ENCODE results near the gene FMNL2.
"Not testable (repeated sequence)": the region's sequence is repeated elsewhere in the genome, so short reads cannot be mapped to it uniquely, and the experiment has no call there.

The FMNL2 gene

DNA sequence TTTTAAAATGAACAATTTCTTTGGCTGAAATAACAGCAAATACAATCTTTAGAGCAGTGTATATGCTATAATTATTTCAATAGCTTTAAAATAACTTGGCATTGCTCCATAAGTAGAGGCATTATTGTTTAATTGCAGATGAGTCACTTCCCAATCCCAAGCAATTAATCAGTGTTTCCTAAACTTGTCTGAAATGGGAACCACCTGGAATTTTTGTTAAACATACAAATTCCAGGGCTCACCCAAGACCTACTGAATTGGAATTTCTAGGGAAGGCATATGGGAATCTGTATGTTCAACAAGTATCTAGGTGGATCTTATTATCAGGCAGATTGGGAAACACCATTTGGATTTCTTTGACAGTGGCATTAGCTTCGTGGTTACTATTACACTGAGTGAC, 27.1 kb upstream of the FMNL2 start:
- TF ChIP-seq TARDBP (IDR thresholded peaks at IDR 0.05), result no peak
- TF ChIP-seq L3MBTL2 (conservative IDR thresholded peaks at IDR 0.05), result no peak
- TF ChIP-seq HDGF (IDR thresholded peaks at IDR 0.05; ENCODE audit: borderline replicate concordance), result no peak
- TF ChIP-seq, protein P1, sequence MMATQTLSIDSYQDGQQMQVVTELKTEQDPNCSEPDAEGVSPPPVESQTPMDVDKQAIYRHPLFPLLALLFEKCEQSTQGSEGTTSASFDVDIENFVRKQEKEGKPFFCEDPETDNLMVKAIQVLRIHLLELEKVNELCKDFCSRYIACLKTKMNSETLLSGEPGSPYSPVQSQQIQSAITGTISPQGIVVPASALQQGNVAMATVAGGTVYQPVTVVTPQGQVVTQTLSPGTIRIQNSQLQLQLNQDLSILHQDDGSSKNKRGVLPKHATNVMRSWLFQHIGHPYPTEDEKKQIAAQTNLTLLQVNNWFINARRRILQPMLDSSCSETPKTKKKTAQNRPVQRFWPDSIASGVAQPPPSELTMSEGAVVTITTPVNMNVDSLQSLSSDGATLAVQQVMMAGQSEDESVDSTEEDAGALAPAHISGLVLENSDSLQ (IDR thresholded peaks at IDR 0.05), result no peak
- TF ChIP-seq FOXA1 (IDR thresholded peaks at IDR 0.05), result no peak
- ChIA-PET CTCF (no interaction called here), POLR2A (no interaction called here)
- no peak for DNase-seq (ENCODE audit: extremely low spot score)

DNA sequence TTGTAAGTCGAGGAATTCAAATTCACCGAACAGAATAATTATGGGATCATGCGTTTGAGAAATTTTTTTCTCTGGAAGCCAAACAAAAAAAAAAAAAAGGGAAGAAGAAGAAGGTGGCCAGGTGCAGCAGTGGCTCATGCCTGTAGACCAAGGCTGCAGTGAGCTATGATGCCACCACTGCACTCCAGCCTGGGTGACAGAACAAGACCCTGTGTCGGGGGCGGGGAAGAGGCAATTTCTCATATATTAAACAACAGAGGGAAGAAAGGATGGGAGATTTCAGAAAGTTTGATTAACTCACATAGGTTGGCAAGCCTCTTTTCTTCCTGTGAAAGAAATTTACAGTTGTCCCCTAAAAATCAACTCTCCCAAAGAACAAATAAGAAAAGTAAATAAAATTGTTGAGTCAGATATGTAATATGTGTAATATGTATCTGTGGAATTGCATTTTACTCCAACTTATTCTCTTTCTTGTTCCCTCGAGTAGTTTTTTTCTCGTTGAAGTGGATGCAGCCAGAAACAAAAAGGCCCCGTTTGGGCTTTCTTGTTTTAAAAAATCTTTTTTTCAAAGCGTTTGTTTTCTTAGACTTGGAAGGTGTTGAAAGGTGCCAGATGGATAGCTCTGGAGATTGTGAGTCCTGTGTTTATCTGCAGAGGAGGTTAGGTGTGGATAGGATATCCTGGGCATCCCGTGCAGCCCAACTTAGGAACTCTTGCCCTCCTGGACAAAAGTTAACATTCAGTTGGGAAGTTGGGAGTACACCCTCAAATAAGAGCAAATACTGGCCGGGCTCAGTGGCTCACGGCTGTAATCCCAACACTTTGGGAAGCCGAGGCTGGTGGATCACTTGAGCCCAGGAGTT, 25.4 kb upstream of the FMNL2 start:
- CTCF ChIA-PET, result no interaction called here
- TF ChIP-seq SUZ12 (IDR thresholded peaks at IDR 0.05), result no peak
- no peak for TF ChIP-seq BHLHE40 (IDR thresholded peaks at IDR 0.05; ENCODE audit: borderline replicate concordance)
- no peak for TF ChIP-seq ELF4 (IDR thresholded peaks at IDR 0.05)
- no peak for TF ChIP-seq L3MBTL2 (conservative IDR thresholded peaks at IDR 0.05)
- TF ChIP-seq, protein P1 (IDR thresholded peaks at IDR 0.05), result no peak
- TF ChIP-seq FOXA1 (IDR thresholded peaks at IDR 0.05), result no peak
- no peak for TF ChIP-seq HDGF (IDR thresholded peaks at IDR 0.05; ENCODE audit: borderline replicate concordance)
- no peak for TF ChIP-seq FOXK2 (IDR thresholded peaks at IDR 0.05)
- no peak for TF ChIP-seq ZNF384 (IDR thresholded peaks at IDR 0.05)
- TF ChIP-seq CTBP1 (IDR thresholded peaks at IDR 0.05; ENCODE audit: borderline replicate concordance), result no peak
- no peak for TF ChIP-seq SP1 (IDR thresholded peaks at IDR 0.05)
- no peak for TF ChIP-seq TARDBP (IDR thresholded peaks at IDR 0.05)
- no peak for TF ChIP-seq NFRKB (IDR thresholded peaks at IDR 0.05)
- no peak for TF ChIP-seq ARNT (IDR thresholded peaks at IDR 0.05)
- no peak for TF ChIP-seq FOXM1 (IDR thresholded peaks at IDR 0.05; ENCODE audit: borderline replicate concordance)
- TF ChIP-seq LEF1 (IDR thresholded peaks at IDR 0.05; ENCODE audit: borderline replicate concordance), result no peak
- POLR2A ChIA-PET, result interaction anchor here (0.6 kb wide), 1 partner anchor 577 kb away, joined by 3 read pairs; no protein-coding TSS in a partner anchor

GRCh38 chr2:152319822-152320570, 15.0 kb upstream of the FMNL2 start:
- ChIA-PET CTCF (no interaction called here), POLR2A (no interaction called here)
- DNase-seq (ENCODE audit: extremely low spot score), result no peak
- TF ChIP-seq SUZ12 (IDR thresholded peaks at IDR 0.05), result no peak

More for the DNA sequence above, 25.4 kb upstream of the FMNL2 start:
- DNase-seq (ENCODE audit: extremely low spot score), result no peak

DNA sequence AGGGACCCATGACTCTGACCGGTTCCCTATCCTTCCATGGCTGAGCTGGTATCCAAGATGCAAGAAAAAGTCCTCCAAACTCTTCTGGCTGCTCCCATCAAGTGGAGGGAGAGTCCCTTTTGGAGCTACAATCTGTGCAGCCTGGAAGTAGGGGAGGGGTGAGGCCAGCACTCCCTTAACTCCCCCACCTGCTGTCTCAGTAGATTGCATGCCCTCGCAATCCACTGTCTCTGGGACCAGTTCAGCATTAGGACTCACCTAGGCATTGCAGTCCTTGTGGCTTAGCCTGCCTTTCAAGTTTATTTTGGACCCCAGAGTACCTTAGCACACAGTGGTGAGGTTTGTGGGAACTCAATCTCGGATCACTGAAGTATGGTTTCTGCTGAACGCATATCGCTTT, 14.2 kb upstream of the FMNL2 start:
- DNase-seq (ENCODE audit: extremely low spot score), result no peak
- TF ChIP-seq FOXA1 (IDR thresholded peaks at IDR 0.05), result no peak
- TF ChIP-seq HDGF (IDR thresholded peaks at IDR 0.05; ENCODE audit: borderline replicate concordance), result no peak
- no peak for TF ChIP-seq SP1 (IDR thresholded peaks at IDR 0.05)
- TF ChIP-seq, protein P1 (IDR thresholded peaks at IDR 0.05), result no peak
- no peak for TF ChIP-seq FOXK2 (IDR thresholded peaks at IDR 0.05)
- TF ChIP-seq BHLHE40 (IDR thresholded peaks at IDR 0.05; ENCODE audit: borderline replicate concordance), result no peak
- TF ChIP-seq LEF1 (IDR thresholded peaks at IDR 0.05; ENCODE audit: borderline replicate concordance), result no peak
- ChIA-PET CTCF (no interaction called here), POLR2A (no interaction called here)

- ChIA-PET POLR2A (no interaction called here), CTCF (no interaction called here)
- no peak for TF ChIP-seq ELF4 (IDR thresholded peaks at IDR 0.05)
- TF ChIP-seq CTBP1 (IDR thresholded peaks at IDR 0.05; ENCODE audit: borderline replicate concordance), result no peak
- TF ChIP-seq FOXM1 (IDR thresholded peaks at IDR 0.05; ENCODE audit: borderline replicate concordance), result no peak
- TF ChIP-seq, protein P1 (IDR thresholded peaks at IDR 0.05), result no peak
- no peak for TF ChIP-seq SUZ12 (IDR thresholded peaks at IDR 0.05)
- no peak for TF ChIP-seq LEF1 (IDR thresholded peaks at IDR 0.05; ENCODE audit: borderline replicate concordance)
- no peak for TF ChIP-seq ZNF384 (IDR thresholded peaks at IDR 0.05)
- TF ChIP-seq HDGF (IDR thresholded peaks at IDR 0.05; ENCODE audit: borderline replicate concordance), result no peak
- TF ChIP-seq TARDBP (IDR thresholded peaks at IDR 0.05), result no peak
- no peak for TF ChIP-seq BHLHE40 (IDR thresholded peaks at IDR 0.05; ENCODE audit: borderline replicate concordance)
- TF ChIP-seq SP1 (IDR thresholded peaks at IDR 0.05), result no peak
- no peak for TF ChIP-seq ARNT (IDR thresholded peaks at IDR 0.05)
- DNase-seq (ENCODE audit: extremely low spot score), result no peak
These were observed 12.8 kb upstream of the FMNL2 start for GRCh38 chr2:152322222-152322621.

DNA sequence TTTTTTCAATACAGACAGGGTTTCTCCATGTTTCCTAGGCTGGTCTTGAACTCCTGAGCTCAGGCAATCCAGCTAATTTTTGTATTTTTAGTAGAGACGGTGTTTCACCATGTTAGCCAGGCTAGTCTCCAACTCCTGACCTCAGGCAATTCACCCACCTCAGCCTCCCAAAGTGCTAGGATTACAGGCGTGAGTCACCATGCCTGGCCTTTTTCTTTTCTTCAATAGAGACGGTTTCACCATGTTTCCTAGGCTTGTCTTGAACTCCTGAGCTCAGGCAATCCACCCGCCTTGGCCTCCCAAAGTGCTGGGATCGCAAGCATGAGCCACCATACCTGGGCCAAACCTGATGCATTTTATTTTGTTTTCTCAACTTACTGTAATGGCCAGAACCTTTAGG, 9.8 kb upstream of the FMNL2 start:
- DNase-seq (ENCODE audit: extremely low spot score); CTCF ChIA-PET; POLR2A ChIA-PET: not testable (repeated sequence)

Data from HEK293T (cell line).